ENCODE results near the gene ATF6. TPM values are rescaled to one million over a fixed set of nuclear protein-coding genes. Genes with fewer than 3 reads are reported as not detected.

ATF6 gene
- total RNA-seq, 2 donors from 2014 or later, result 25.5 to 26.4 TPM

GRCh38 chr1:161955606-161956005 is 189.5 kb downstream of the ATF6 start:
- ATAC-seq, result no peak
- Mint-ChIP-seq H3K36me3 (peaks cover 10% of the 10 kb centered on the region), H3K9me3 (no peaks in the 10 kb centered on the region), H3K4me3 (no peak overlapping the region), H3K27ac (no peak overlapping the region), H3K27me3 (no peaks in the 10 kb centered on the region), H3K4me1 (ENCODE audit: low read depth in 2 of 2) (peaks cover 17 to 24% of the 10 kb centered on the region in 2 donors)
- DNase-seq (ENCODE audit: low spot score), result no peak

GRCh38 chr1:161956097-161956496 is 190.0 kb downstream of the ATF6 start:
- Mint-ChIP-seq H3K36me3 (peaks cover 10% of the 10 kb centered on the region), H3K27me3 (no peaks in the 10 kb centered on the region), H3K4me3 (no peak overlapping the region), H3K9me3 (no peaks in the 10 kb centered on the region), H3K4me1 (ENCODE audit: low read depth in 2 of 2) (peaks cover 21 to 27% of the 10 kb centered on the region in 2 donors), H3K27ac (no peak overlapping the region)
- DNase-seq (ENCODE audit: low spot score), result no peak
- no peak for ATAC-seq

- no peak for DNase-seq (ENCODE audit: low spot score)
- Mint-ChIP-seq H3K9me3 (no peaks in the 10 kb centered on the region), H3K27ac (no peak overlapping the region), H3K4me1 (ENCODE audit: low read depth in 2 of 2) (peaks cover 29 to 30% of the 10 kb centered on the region in 2 donors), H3K27me3 (no peaks in the 10 kb centered on the region), H3K4me3 (no peak overlapping the region), H3K36me3 (peaks cover 10% of the 10 kb centered on the region)
- no peak for ATAC-seq
These were observed 190.8 kb downstream of the ATF6 start for GRCh38 chr1:161956930-161957329.

GRCh38 chr1:161958425-161958824 is 192.3 kb downstream of the ATF6 start:
- no peak overlapping the region for H3K27ac Mint-ChIP-seq
- peaks cover 31 to 39% of the 10 kb centered on the region in 2 donors for H3K4me1 Mint-ChIP-seq (ENCODE audit: low read depth in 2 of 2)
- DNase-seq (ENCODE audit: low spot score), result no peak
- no peaks in the 10 kb centered on the region for H3K27me3 Mint-ChIP-seq
- no peak for ATAC-seq
- H3K9me3 Mint-ChIP-seq, result no peaks in the 10 kb centered on the region
- H3K4me3 Mint-ChIP-seq, result no peak overlapping the region
- peaks cover 10% of the 10 kb centered on the region for H3K36me3 Mint-ChIP-seq

GRCh38 chr1:161962091-161962887 is 196.2 kb downstream of the ATF6 start:
- H3K9me3 Mint-ChIP-seq, result no peaks in the 10 kb centered on the region
- H3K36me3 Mint-ChIP-seq, result peaks cover 15% of the 10 kb centered on the region
- peaks cover 20 to 25% of the 10 kb centered on the region in 2 donors for H3K4me1 Mint-ChIP-seq (ENCODE audit: low read depth in 2 of 2)
- no peaks in the 10 kb centered on the region for H3K27me3 Mint-ChIP-seq
- peak; percentile 72 for DNase-seq (ENCODE audit: low spot score)
- H3K27ac Mint-ChIP-seq, result peak overlapping the region; percentile 72 to 86
- ATAC-seq, result peak; percentile 89 to 95
- H3K4me3 Mint-ChIP-seq, result peak overlapping the region; percentile 75

GRCh38 chr1:161966067-161966466 is 199.9 kb downstream of the ATF6 start:
- DNase-seq (ENCODE audit: low spot score) (no peak), ATAC-seq (no peak)
- Mint-ChIP-seq H3K27ac (no peak overlapping the region), H3K27me3 (no peaks in the 10 kb centered on the region), H3K4me1 (ENCODE audit: low read depth in 2 of 2) (peaks cover 15 to 21% of the 10 kb centered on the region in 2 donors), H3K36me3 (peaks cover 4% of the 10 kb centered on the region), H3K4me3 (no peak overlapping the region), H3K9me3 (no peaks in the 10 kb centered on the region)

GRCh38 chr1:161970036-161970435 is 203.9 kb downstream of the ATF6 start:
- Mint-ChIP-seq H3K4me1 (ENCODE audit: low read depth in 2 of 2) (no peaks in the 10 kb centered on the region), H3K27me3 (peaks cover 0 to 3% of the 10 kb centered on the region in 2 donors), H3K9me3 (no peaks in the 10 kb centered on the region), H3K4me3 (no peak overlapping the region), H3K36me3 (peaks cover 4% of the 10 kb centered on the region), H3K27ac (no peak overlapping the region)
- ATAC-seq, result no peak
- DNase-seq (ENCODE audit: low spot score), result no peak

- Mint-ChIP-seq H3K4me3 (no peak overlapping the region), H3K27me3 (peaks cover 0 to 3% of the 10 kb centered on the region in 2 donors), H3K36me3 (peaks cover 4% of the 10 kb centered on the region), H3K9me3 (no peaks in the 10 kb centered on the region), H3K27ac (no peak overlapping the region), H3K4me1 (ENCODE audit: low read depth in 2 of 2) (no peaks in the 10 kb centered on the region)
- ATAC-seq (no peak), DNase-seq (ENCODE audit: low spot score) (no peak)
These were observed 204.5 kb downstream of the ATF6 start for GRCh38 chr1:161970633-161971032.

- peaks cover 0 to 3% of the 10 kb centered on the region in 2 donors for H3K27me3 Mint-ChIP-seq
- H3K9me3 Mint-ChIP-seq, result no peaks in the 10 kb centered on the region
- H3K27ac Mint-ChIP-seq, result no peak overlapping the region
- H3K36me3 Mint-ChIP-seq, result no peaks in the 10 kb centered on the region
- H3K4me1 Mint-ChIP-seq (ENCODE audit: low read depth in 2 of 2), result no peaks in the 10 kb centered on the region
- H3K4me3 Mint-ChIP-seq, result no peak overlapping the region
- DNase-seq (ENCODE audit: low spot score) (no peak), ATAC-seq (no peak)
These were observed 206.7 kb downstream of the ATF6 start for GRCh38 chr1:161972828-161973227.

- H3K27me3 Mint-ChIP-seq, result peaks cover 0 to 3% of the 10 kb centered on the region in 2 donors
- no peak overlapping the region for H3K4me3 Mint-ChIP-seq
- no peaks in the 10 kb centered on the region for H3K9me3 Mint-ChIP-seq
- H3K36me3 Mint-ChIP-seq, result no peaks in the 10 kb centered on the region
- DNase-seq (ENCODE audit: low spot score) (no peak), ATAC-seq (no peak)
- no peaks in the 10 kb centered on the region for H3K4me1 Mint-ChIP-seq (ENCODE audit: low read depth in 2 of 2)
- H3K27ac Mint-ChIP-seq, result no peak overlapping the region
These were observed 208.1 kb downstream of the ATF6 start for GRCh38 chr1:161973924-161974845.

GRCh38 chr1:161978011-161978790 is 212.1 kb downstream of the ATF6 start:
- ATAC-seq (no peak), DNase-seq (ENCODE audit: low spot score) (no peak)
- H3K4me1 Mint-ChIP-seq (ENCODE audit: low read depth in 2 of 2), result peaks cover 0 to 2% of the 10 kb centered on the region in 2 donors
- H3K27me3 Mint-ChIP-seq, result peaks cover 0 to 10% of the 10 kb centered on the region in 2 donors
- H3K36me3 Mint-ChIP-seq, result no peaks in the 10 kb centered on the region
- no peaks in the 10 kb centered on the region for H3K9me3 Mint-ChIP-seq
- no peak overlapping the region for H3K27ac Mint-ChIP-seq
- H3K4me3 Mint-ChIP-seq, result no peak overlapping the region

- DNase-seq (ENCODE audit: low spot score), result no peak
- no peak overlapping the region for H3K27ac Mint-ChIP-seq
- ATAC-seq, result no peak
- H3K4me1 Mint-ChIP-seq (ENCODE audit: low read depth in 2 of 2), result peaks cover 0 to 2% of the 10 kb centered on the region in 2 donors
- no peaks in the 10 kb centered on the region for H3K36me3 Mint-ChIP-seq
- H3K9me3 Mint-ChIP-seq, result no peaks in the 10 kb centered on the region
- H3K4me3 Mint-ChIP-seq, result no peak overlapping the region
- peaks cover 0 to 8% of the 10 kb centered on the region in 2 donors for H3K27me3 Mint-ChIP-seq
These were observed 215.0 kb downstream of the ATF6 start for GRCh38 chr1:161981126-161981525.

- no peak overlapping the region for H3K27ac Mint-ChIP-seq
- ATAC-seq, result no peak
- H3K36me3 Mint-ChIP-seq, result no peaks in the 10 kb centered on the region
- peaks cover 0 to 2% of the 10 kb centered on the region in 2 donors for H3K4me1 Mint-ChIP-seq (ENCODE audit: low read depth in 2 of 2)
- no peaks in the 10 kb centered on the region for H3K9me3 Mint-ChIP-seq
- no peak for DNase-seq (ENCODE audit: low spot score)
- H3K4me3 Mint-ChIP-seq, result no peak overlapping the region
- H3K27me3 Mint-ChIP-seq, result peaks cover 0 to 8% of the 10 kb centered on the region in 2 donors
These were observed 215.8 kb downstream of the ATF6 start for GRCh38 chr1:161981735-161982506.
